Colonic mucosa (tissue), 4 donors: Measurements from ENCODE around the gene TAS1R2. TPM values are rescaled to one million over a fixed set of nuclear protein-coding genes. Genes with fewer than 3 reads are reported as not detected.

Source experiments
- DNase-seq: peaks from one replicate; pipeline ENCODE4 v3.0.0-alpha.2; 2020
- H3K27ac ChIP-seq: fragments of 200-600 bp; one replicate; pipeline ENCODE4 v1.8.0; 2021
- H3K27me3 ChIP-seq: fragments of 200-600 bp; one replicate; pipeline ENCODE4 v1.8.0; 2021
- H3K36me3 ChIP-seq: fragments of 200-600 bp; one replicate; pipeline ENCODE4 v1.8.0; 2021
- H3K4me1 ChIP-seq: fragments of 200-600 bp; one replicate; pipeline ENCODE4 v1.8.0; 2021; ENCODE audit warnings: mild to moderate bottlenecking
- H3K4me3 ChIP-seq: fragments of 200-600 bp; one replicate; pipeline ENCODE4 v1.8.0; 2021
- H3K9ac ChIP-seq, 2 donors: one replicate each; pipeline ENCODE4 v1.7.0; 2013; ENCODE audit warnings: control low read depth in 2 of 2, low read depth in 2 of 2, low read length in 2 of 2
- H3K9me3 ChIP-seq: fragments of 200-600 bp; one replicate; pipeline ENCODE4 v1.8.0; 2021
- CTCF ChIP-seq: fragments of 200-600 bp; IDR thresholded peaks from one replicate; pipeline ENCODE4 v1.8.0; 2022; ENCODE audit warnings: antibody characterized with exemption, mild to moderate bottlenecking
- intact Hi-C: fragments of 100-400 bp; cut with DNase I; formaldehyde crosslinking; loops from one replicate; pipeline ENCODE4 v1.14.1; 2022
- total RNA-seq, 2 donors: library from RNA; stranded (reverse); fragmentation: NEBNext Ultra II Directional in 1 of 2; extraction: Animal tissue kit (Norgen Biotek cat#: 25700) in 1 of 2; gene quantifications; one replicate each; pipeline ENCODE4 v1.2.1, GENCODE V29; 2021
- donor health status: healthy.
- donor health status: DM: no; HTN: no; CAD: no.
- donor health status: DM: no; HTN: no; CAD: no.

The TAS1R2 gene
- total RNA-seq, 2 donors from 2014 or later, result not detected

GRCh38 chr1:18890706-18891425 is 31.4 kb upstream of the TAS1R2 start:
- DNase-seq, result no peak
- H3K27ac ChIP-seq, result no peak overlapping the region
- intact Hi-C loops, result no loop called here
- H3K4me1 ChIP-seq, result no peaks in the 10 kb centered on the region
- no peaks in the 10 kb centered on the region for H3K9me3 ChIP-seq
- H3K27me3 ChIP-seq, result no peaks in the 10 kb centered on the region
- no peak for TF ChIP-seq CTCF
- H3K36me3 ChIP-seq, result no peaks in the 10 kb centered on the region
- no peak overlapping the region for H3K9ac ChIP-seq
- H3K4me3 ChIP-seq, result no peak overlapping the region

- no peaks in the 10 kb centered on the region for H3K9me3 ChIP-seq
- no peak overlapping the region for H3K9ac ChIP-seq
- no peak for TF ChIP-seq CTCF
- no peak overlapping the region for H3K4me3 ChIP-seq
- no peaks in the 10 kb centered on the region for H3K36me3 ChIP-seq
- H3K27ac ChIP-seq, result no peak overlapping the region
- no peak for DNase-seq
- intact Hi-C loops, result no loop called here
- H3K27me3 ChIP-seq, result no peaks in the 10 kb centered on the region
- no peaks in the 10 kb centered on the region for H3K4me1 ChIP-seq
These were observed 26.5 kb upstream of the TAS1R2 start for GRCh38 chr1:18886003-18886335.

GRCh38 chr1:18885311-18886002 is 26.0 kb upstream of the TAS1R2 start:
- Histone ChIP-seq H3K4me3 (no peak overlapping the region), H3K27me3 (no peaks in the 10 kb centered on the region), H3K9ac (no peak overlapping the region), H3K36me3 (no peaks in the 10 kb centered on the region), H3K4me1 (no peaks in the 10 kb centered on the region), H3K27ac (no peak overlapping the region), H3K9me3 (no peaks in the 10 kb centered on the region)
- TF ChIP-seq CTCF, result no peak
- DNase-seq, result no peak
- intact Hi-C loops, result no loop called here

- Histone ChIP-seq H3K27ac (no peak overlapping the region), H3K4me3 (no peak overlapping the region), H3K36me3 (no peaks in the 10 kb centered on the region), H3K4me1 (no peaks in the 10 kb centered on the region), H3K9ac (no peak overlapping the region), H3K27me3 (no peaks in the 10 kb centered on the region), H3K9me3 (no peaks in the 10 kb centered on the region)
- TF ChIP-seq CTCF, result no peak
- intact Hi-C loops, result no loop called here
- DNase-seq, result no peak
These were observed 25.3 kb upstream of the TAS1R2 start for GRCh38 chr1:18884727-18885126.

- intact Hi-C loops, result no loop called here
- peak; percentile 27 for TF ChIP-seq CTCF
- Histone ChIP-seq H3K9me3 (no peaks in the 10 kb centered on the region), H3K36me3 (no peaks in the 10 kb centered on the region), H3K27me3 (no peaks in the 10 kb centered on the region), H3K4me3 (no peak overlapping the region), H3K27ac (no peak overlapping the region), H3K4me1 (no peaks in the 10 kb centered on the region), H3K9ac (no peak overlapping the region)
- no peak for DNase-seq
These were observed 24.9 kb upstream of the TAS1R2 start for GRCh38 chr1:18884419-18884717.
